ENCODE measurements around the gene STAMBP. TPM values are rescaled to one million over a fixed set of nuclear protein-coding genes. Genes with fewer than 3 reads are reported as not detected.

The STAMBP gene
- 24.0 and 28.8 TPM in 2 replicates for total RNA-seq

GRCh38 chr2:73828818-73829570 lies at the start of gene STAMBP:
STAMBP (plus strand) TSS chr2:73828961; CDS start chr2:73830857, 1,896 bp downstream.

GRCh38 chr2:73779467-73780236 lies 49.1 kb upstream of the STAMBP start, which contains the start of gene DUSP11:
DUSP11 (minus strand) TSS chr2:73780103; CDS start chr2:73779974, 129 bp downstream.

GRCh38 chr2:73783883-73784282 lies 44.9 kb upstream of the STAMBP start, which contains the start of gene C2orf78:
C2orf78 (plus strand) TSS chr2:73784183; CDS start chr2:73784310, 127 bp downstream.

GRCh38 chr2:73892631-73893329 lies 64.0 kb downstream of the STAMBP start, which contains the start of gene ACTG2:
ACTG2 (plus strand) TSS chr2:73893008; CDS start chr2:73901312, 8,304 bp downstream.

Other genes with a start within 250 kb of the STAMBP start
- not detected in 2 replicates for gene NAT8, start 186.5 kb upstream of the STAMBP start, total RNA-seq
- 5.6 and 41.1 TPM in 2 replicates for gene TPRKB, start 91.6 kb upstream of the STAMBP start, total RNA-seq
- gene DUSP11, start 48.9 kb upstream of the STAMBP start, total RNA-seq, result 14.0 and 14.8 TPM in 2 replicates
- not detected in 2 replicates for gene C2orf78, start 44.8 kb upstream of the STAMBP start, total RNA-seq
- 1.8 and 8.6 TPM in 2 replicates for gene ACTG2, start 64.0 kb downstream of the STAMBP start, total RNA-seq
- gene DGUOK, start 97.9 kb downstream of the STAMBP start, total RNA-seq, result 68.8 and 73.3 TPM in 2 replicates
- 5.9 and 8.2 TPM in 2 replicates for gene TET3, start 155.9 kb downstream of the STAMBP start, total RNA-seq

Data from mesangial cell (primary cell).